CD14-positive monocyte (primary cell): Measurements from ENCODE around the gene MEIG1. TPM values are rescaled to one million over a fixed set of nuclear protein-coding genes. Genes with fewer than 3 reads are reported as not detected.
A peak's percentile ranks its signal among the peaks of the same experiment; 100 is the strongest.

Experiments
- DNase-seq, 3 donors: peaks; one replicate each; pipeline ENCODE4 v3.0.0-alpha.2; 2011 to 2022
- H2AFZ ChIP-seq: 2 replicates; pipeline ENCODE4 v1.6.0; 2012; ENCODE audit warnings: mild to moderate bottlenecking, low read depth, low read length, inconsistent platforms; ENCODE audit not compliant: insufficient read depth, poor library complexity, severe bottlenecking
- H3K27ac ChIP-seq, 2 donors: 1 replicate in 1 of 2; 2 replicates in 1 of 2; pipeline ENCODE4 v1.5.1; 2012 to 2013; ENCODE audit warnings: low read length in 2 of 2, control low read depth in 1 of 2, inconsistent platforms in 1 of 2, low read depth in 1 of 2, mild to moderate bottlenecking in 1 of 2
- H3K27me3 ChIP-seq, 2 donors: one replicate each; pipeline versions ENCODE4 v1.6.0 to v1.6.1; 2011 to 2013; ENCODE audit warnings: low read length in 2 of 2; ENCODE audit not compliant: control insufficient read depth in 2 of 2, insufficient read depth in 2 of 2
- H3K36me3 ChIP-seq, 2 donors: replicated peaks in 1 of 2; 1 replicate in 1 of 2; 2 replicates in 1 of 2; pipeline versions ENCODE4 v1.5.1 to v1.6.1; 2012 to 2013; ENCODE audit warnings: low read length in 2 of 2, control low read depth in 1 of 2, inconsistent platforms in 1 of 2, mild to moderate bottlenecking in 1 of 2; ENCODE audit not compliant: insufficient read depth in 2 of 2, control insufficient read depth in 1 of 2
- H3K4me1 ChIP-seq, 2 donors: 1 replicate in 1 of 2; 2 replicates in 1 of 2; pipeline versions ENCODE4 v1.5.1 to v1.6.1; 2012 to 2013; ENCODE audit warnings: low read length in 2 of 2, control low read depth in 1 of 2, inconsistent platforms in 1 of 2, mild to moderate bottlenecking in 1 of 2, moderate library complexity in 1 of 2; ENCODE audit not compliant: insufficient read depth in 2 of 2, control insufficient read depth in 1 of 2
- H3K4me2 ChIP-seq: replicated peaks from 2 replicates; pipeline ENCODE3; 2012; ENCODE audit warnings: low read length, moderate library complexity, mild to moderate bottlenecking; ENCODE audit not compliant: poor library complexity, severe bottlenecking; ENCODE audit errors: extremely low read depth
- H3K4me3 ChIP-seq, 3 experiments: fragments of 200-600 bp in 1 of 3; sonication (generic) in 1 of 3; replicated peaks in 1 of 3; 1 replicate in 2 of 3; 2 replicates in 1 of 3; pipeline ENCODE4 v1.5.1; 2011 to 2013; ENCODE audit warnings: low read length in 3 of 3, mild to moderate bottlenecking in 3 of 3, control low read depth in 2 of 3, low read depth in 2 of 3, inconsistent platforms in 1 of 3, moderate library complexity in 1 of 3
- H3K79me2 ChIP-seq: 2 replicates; pipeline ENCODE4 v1.6.0; 2012; ENCODE audit warnings: mild to moderate bottlenecking, control low read depth, inconsistent platforms, low read length, moderate library complexity; ENCODE audit not compliant: insufficient read depth
- H3K9ac ChIP-seq: 2 replicates; pipeline ENCODE4 v1.6.0; 2017; ENCODE audit warnings: low read length, mild to moderate bottlenecking; ENCODE audit not compliant: insufficient read depth, poor library complexity, severe bottlenecking
- H3K9me3 ChIP-seq, 2 donors: replicated peaks in 1 of 2; 1 replicate in 1 of 2; 2 replicates in 1 of 2; pipeline versions ENCODE4 v1.5.1 to v1.6.1; 2012 to 2013; ENCODE audit warnings: low read length in 2 of 2, control low read depth in 1 of 2; ENCODE audit not compliant: control insufficient read depth in 1 of 2, insufficient read depth in 1 of 2
- H4K20me1 ChIP-seq: 2 replicates; pipeline ENCODE4 v1.6.0; 2012; ENCODE audit warnings: mild to moderate bottlenecking, low read length, control low read depth, moderate library complexity; ENCODE audit not compliant: insufficient read depth
- H3K27ac Mint-ChIP-seq, 7 donors: one replicate each; pipeline ENCODE4 v1.8.0; 2020; ENCODE audit warnings: mild to moderate bottlenecking in 7 of 7, mixed read lengths in 7 of 7, moderate library complexity in 6 of 7, inconsistent platforms in 2 of 7
- H3K27me3 Mint-ChIP-seq, 3 donors: one replicate each; pipeline ENCODE4 v1.8.0; 2021 to 2022; ENCODE audit warnings: low read depth in 3 of 3, mild to moderate bottlenecking in 3 of 3, mixed read lengths in 3 of 3, moderate library complexity in 3 of 3, inconsistent platforms in 1 of 3
- H3K36me3 Mint-ChIP-seq, 2 donors: one replicate each; pipeline ENCODE4 v1.8.0; 2020; ENCODE audit warnings: mixed read lengths in 2 of 2, inconsistent platforms in 1 of 2, mild to moderate bottlenecking in 1 of 2
- H3K4me1 Mint-ChIP-seq: one replicate; pipeline ENCODE4 v1.8.0; 2020; ENCODE audit warnings: mild to moderate bottlenecking, mixed read lengths
- H3K4me3 Mint-ChIP-seq, 2 donors: one replicate each; pipeline ENCODE4 v1.8.0; 2020; ENCODE audit warnings: mild to moderate bottlenecking in 2 of 2, mixed read lengths in 2 of 2, moderate library complexity in 1 of 2
- H3K9me3 Mint-ChIP-seq, 7 donors: one replicate each; pipeline ENCODE4 v1.8.0; 2020 to 2022; ENCODE audit warnings: mixed read lengths in 7 of 7, mild to moderate bottlenecking in 6 of 7, moderate library complexity in 6 of 7, inconsistent platforms in 2 of 7
- CTCF ChIP-seq: fragments of 200-600 bp; IDR thresholded peaks from one replicate; pipeline ENCODE4 v1.8.0; 2022; ENCODE audit warnings: antibody characterized with exemption, mild to moderate bottlenecking
- WGBS: methylation state at CpG from one replicate; pipeline ENCODE4 v1.1.5; 2013; ENCODE audit warnings: missing lambda C conversion rate; ENCODE audit not compliant: insufficient coverage; 5-methylcytosine and 5-hydroxymethylcytosine counted together
- intact Hi-C, 2 donors: fragments of 100-400 bp; cut with micrococcal nuclease; formaldehyde crosslinking; loops; one replicate each; pipeline versions ENCODE4 v1.15.0 to v1.15.1; 2023
- polyA minus RNA-seq: library from RNA; depleted of rRNA, polyadenylated mRNA; stranded (reverse); fragments of >200 nt; gene quantifications from 2 replicates; pipeline ENCODE4 v1.2.3, GENCODE V29; 2012
- polyA plus RNA-seq, 3 donors: library from polyadenylated mRNA; depleted of rRNA in 1 of 3; unstranded in 2 of 3; stranded (reverse) in 1 of 3; fragments of 300-500 nt in 2 of 3; fragments of >200 nt in 1 of 3; fragmentation: Illumina TruSeq in 2 of 3; gene quantifications; 1 replicate in 2 of 3; 2 replicates in 1 of 3; pipeline ENCODE4 v1.2.3, GENCODE V29; 2012 to 2021
- total RNA-seq, 12 experiments: library from RNA in 1 of 12; stranded (reverse) in 1 of 12; fragments of 120-200 nt in 1 of 12; gene quantifications; one replicate each; pipeline ENCODE4 v1.2.4 and lab custom pipeline; 2013 to 2026; ENCODE audit warnings: mixed read lengths in 6 of 12, inconsistent platforms in 1 of 12

The MEIG1 gene
- total RNA-seq (2013), result not detected
- polyA plus RNA-seq, result under 1 TPM in 1 of 3 donors, not detected in 2; 0.47 TPM
- not detected in 2 replicates for polyA minus RNA-seq
- 0 to 1.5 (median 0.14) reads per million in 11 experiments for total RNA-seq (lab: John Stamatoyannopoulos, UW)

- H2AFZ ChIP-seq, result peak within 1 kb of the TSS; percentile 98
- peaks cover 20 to 37% of the 10 kb centered on the region in 2 donors for H3K4me1 ChIP-seq
- H3K27ac Mint-ChIP-seq, result peak within 1 kb of the TSS; percentile 95 to 99 (median 98)
- intact Hi-C loops, result loop anchor here in 1 of 2 donors (10.0 kb wide), 1 partner anchor 125 kb away; the partner anchor contains the start of genes CDNF, HSPA14 and MSANTD7
- peaks cover 5% of the 10 kb centered on the region for H3K79me2 ChIP-seq
- H3K4me1 Mint-ChIP-seq, result peaks cover 17% of the 10 kb centered on the region
- peak within 1 kb of the TSS; percentile 61 to 99 (median 73) for H3K4me3 ChIP-seq
- no peaks in the 10 kb centered on the region for H3K9me3 ChIP-seq
- WGBS, result under 1% methylated on average over 54 of the region's 60 CpGs
- no peaks in the 10 kb centered on the region for H3K9me3 Mint-ChIP-seq
- peak within 1 kb of the TSS; percentile 94 for H3K4me2 ChIP-seq
- peak within 1 kb of the TSS; percentile 81 to 88 for H3K27ac ChIP-seq
- peaks cover 0 to 3% (median 0%) of the 10 kb centered on the region in 3 donors for H3K27me3 Mint-ChIP-seq
- H3K36me3 ChIP-seq, result no peaks in the 10 kb centered on the region
- H3K27me3 ChIP-seq, result no peaks in the 10 kb centered on the region
- no peaks in the 10 kb centered on the region for H4K20me1 ChIP-seq
- peak within 1 kb of the TSS; percentile 97 to 98 for H3K4me3 Mint-ChIP-seq
- TF ChIP-seq CTCF, result no peak
- DNase-seq, result peak; percentile 70 to 77 (median 71)
- peak within 1 kb of the TSS; percentile 74 for H3K9ac ChIP-seq
- H3K36me3 Mint-ChIP-seq, result no peaks in the 10 kb centered on the region
Measured at GRCh38 chr10:14959221-14960057, at the start of gene MEIG1. Gene MEIG1, plus strand, starts transcription at chr10:14959388. Its CDS starts 7,081 bp downstream, at chr10:14966469.

- Histone ChIP-seq H3K4me3 (no peak overlapping the region), H3K9ac (no peak overlapping the region), H2AFZ (no peak overlapping the region), H4K20me1 (peaks cover 28% of the 10 kb centered on the region), H3K4me2 (no peak overlapping the region), H3K27ac (no peak overlapping the region), H3K79me2 (peaks cover 37% of the 10 kb centered on the region), H3K4me1 (no peaks in the 10 kb centered on the region), H3K27me3 (no peaks in the 10 kb centered on the region), H3K9me3 (no peaks in the 10 kb centered on the region), H3K36me3 (peaks cover 73 to 100% of the 10 kb centered on the region in 2 donors)
- Mint-ChIP-seq H3K27me3 (no peaks in the 10 kb centered on the region), H3K9me3 (peaks cover 0 to 2% (median 0%) of the 10 kb centered on the region in 7 donors), H3K4me1 (no peaks in the 10 kb centered on the region), H3K36me3 (peaks cover 72 to 92% of the 10 kb centered on the region in 2 donors), H3K4me3 (no peak overlapping the region), H3K27ac (peak overlapping the region in 1 of 7 donors; percentile 11)
- intact Hi-C loops, result no loop called here
- no peak for TF ChIP-seq CTCF
- DNase-seq, result no peak
- 94% methylated on average over 3 of the region's 4 CpGs for WGBS
Measured at GRCh38 chr10:14910953-14911352, 48.2 kb upstream of the MEIG1 start.
